Measurements from ENCODE around the gene CBX3.
"Not testable (repeated sequence)": the region's sequence is repeated elsewhere in the genome, so short reads cannot be mapped to it uniquely, and the experiment has no call there.

Gene CBX3

DNA sequence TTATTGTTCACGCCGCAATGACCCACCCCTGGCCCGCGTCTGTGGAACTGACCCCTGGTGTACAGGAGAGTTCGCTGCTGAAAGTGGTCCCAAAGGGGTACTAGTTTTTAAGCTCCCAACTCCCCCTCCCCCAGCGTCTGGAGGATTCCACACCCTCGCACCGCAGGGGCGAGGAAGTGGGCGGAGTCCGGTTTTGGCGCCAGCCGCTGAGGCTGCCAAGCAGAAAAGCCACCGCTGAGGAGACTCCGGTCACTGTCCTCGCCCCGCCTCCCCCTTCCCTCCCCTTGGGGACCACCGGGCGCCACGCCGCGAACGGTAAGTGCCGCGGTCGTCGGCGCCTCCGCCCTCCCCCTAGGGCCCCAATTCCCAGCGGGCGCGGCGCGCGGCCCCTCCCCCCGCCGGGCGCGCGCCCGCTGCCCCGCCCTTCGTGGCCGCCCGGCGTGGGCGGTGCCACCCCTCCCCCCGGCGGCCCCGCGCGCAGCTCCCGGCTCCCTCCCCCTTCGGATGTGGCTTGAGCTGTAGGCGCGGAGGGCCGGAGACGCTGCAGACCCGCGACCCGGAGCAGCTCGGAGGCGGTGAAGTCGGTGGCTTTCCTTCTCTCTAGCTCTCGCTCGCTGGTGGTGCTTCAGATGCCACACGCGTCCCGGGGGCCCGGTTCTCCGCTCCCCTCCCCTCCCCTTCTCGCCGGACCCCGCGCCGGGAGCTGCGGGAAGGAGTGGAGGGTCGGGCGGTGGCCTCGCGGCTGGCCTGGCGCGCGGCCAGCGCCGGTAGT is at the start of gene CBX3:
Gene CBX3, plus strand, starts transcription at position 499 of the 772 bp plus-strand sequence. CDS start 1,254 bp downstream, outside the sequence.
- DNase-seq (ENCODE audit: low read depth in 2 of 3, low spot score in 1 of 3): peak; percentile 85 to 92 (median 86)

- peak; percentile 71 to 80 (median 74) for DNase-seq (ENCODE audit: low read depth in 2 of 3, low spot score in 1 of 3)
Measured at GRCh38 chr7:26151953-26152781, 49.4 kb upstream of the CBX3 start, which contains the start of gene NFE2L3. NFE2L3 (plus strand) TSS chr7:26152198; CDS start chr7:26152499, 301 bp downstream.

DNA sequence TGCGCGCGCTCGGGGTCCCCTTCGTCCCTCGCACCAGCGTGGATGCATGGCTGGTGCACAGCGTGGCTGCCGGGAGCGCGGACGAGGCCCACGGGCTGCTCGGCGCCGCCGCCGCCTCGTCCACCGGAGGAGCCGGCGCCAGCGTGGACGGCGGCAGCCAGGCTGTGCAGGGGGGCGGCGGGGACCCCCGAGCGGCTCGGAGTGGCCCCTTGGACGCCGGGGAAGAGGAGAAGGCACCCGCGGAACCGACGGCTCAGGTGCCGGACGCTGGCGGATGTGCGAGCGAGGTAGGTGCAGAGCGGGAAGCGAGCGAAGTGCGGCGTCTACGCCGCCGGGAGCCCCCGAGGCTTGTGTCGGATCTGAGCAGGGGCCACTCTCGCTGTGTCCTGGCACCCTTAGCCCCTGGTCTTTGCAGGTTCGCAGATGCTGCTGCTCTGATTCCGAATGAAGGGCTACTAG is 48.7 kb upstream of the CBX3 start:
- DNase-seq (ENCODE audit: low read depth in 2 of 3, low spot score in 1 of 3): peak in 1 of 3 donors; percentile 28

- peak in 1 of 3 donors; percentile 34 for DNase-seq (ENCODE audit: low read depth in 2 of 3, low spot score in 1 of 3)
Measured at GRCh38 chr7:26153241-26153822, 48.2 kb upstream of the CBX3 start.

DNA sequence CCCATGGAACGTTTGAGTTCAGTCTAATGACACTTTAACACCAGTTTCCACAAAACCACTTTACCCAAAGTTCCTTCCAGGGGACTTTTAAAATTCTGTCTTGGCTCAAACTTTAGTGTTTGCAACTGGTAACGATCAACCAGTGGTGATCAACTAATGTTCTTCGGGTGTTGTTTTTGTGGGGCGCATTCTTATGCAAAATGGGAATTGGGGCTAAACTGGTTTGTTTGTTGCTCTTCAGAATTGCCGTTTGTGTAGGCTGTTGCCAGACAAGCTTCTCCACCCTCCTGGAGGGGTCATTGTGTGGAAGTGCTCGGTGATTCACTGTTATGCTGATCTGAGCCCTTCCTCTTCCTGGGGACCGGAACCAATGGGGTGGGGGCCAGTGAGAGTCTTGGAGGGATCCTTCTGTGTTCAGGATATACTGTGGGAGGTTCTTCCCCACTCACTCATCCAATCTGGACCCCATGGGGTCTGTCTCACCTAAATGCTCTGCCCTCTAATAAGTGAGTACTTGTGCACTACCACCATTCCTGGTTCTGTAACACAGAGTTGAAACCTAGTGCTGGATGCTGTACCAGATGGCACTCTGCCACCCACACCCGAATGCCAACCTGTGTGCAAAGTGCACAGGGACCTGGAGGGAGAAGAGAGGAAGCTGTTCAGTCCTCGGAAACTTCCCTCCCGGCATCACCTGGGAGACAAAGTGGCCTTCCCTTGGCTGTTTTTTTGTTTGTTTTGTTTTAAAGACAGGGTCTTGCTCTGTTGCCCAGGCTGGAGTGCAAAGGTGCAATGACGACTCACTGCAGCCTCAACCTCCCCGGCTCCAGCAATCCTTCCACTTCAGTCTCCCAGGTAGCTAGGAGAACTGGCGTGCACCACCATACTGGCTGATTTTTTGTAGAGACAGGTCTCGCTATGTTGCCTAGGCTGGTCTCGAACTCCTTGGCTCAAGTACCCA is 47.4 kb upstream of the CBX3 start:
- DNase-seq (ENCODE audit: low read depth in 2 of 3, low spot score in 1 of 3): peak in 1 of 3 donors; percentile 23

DNA sequence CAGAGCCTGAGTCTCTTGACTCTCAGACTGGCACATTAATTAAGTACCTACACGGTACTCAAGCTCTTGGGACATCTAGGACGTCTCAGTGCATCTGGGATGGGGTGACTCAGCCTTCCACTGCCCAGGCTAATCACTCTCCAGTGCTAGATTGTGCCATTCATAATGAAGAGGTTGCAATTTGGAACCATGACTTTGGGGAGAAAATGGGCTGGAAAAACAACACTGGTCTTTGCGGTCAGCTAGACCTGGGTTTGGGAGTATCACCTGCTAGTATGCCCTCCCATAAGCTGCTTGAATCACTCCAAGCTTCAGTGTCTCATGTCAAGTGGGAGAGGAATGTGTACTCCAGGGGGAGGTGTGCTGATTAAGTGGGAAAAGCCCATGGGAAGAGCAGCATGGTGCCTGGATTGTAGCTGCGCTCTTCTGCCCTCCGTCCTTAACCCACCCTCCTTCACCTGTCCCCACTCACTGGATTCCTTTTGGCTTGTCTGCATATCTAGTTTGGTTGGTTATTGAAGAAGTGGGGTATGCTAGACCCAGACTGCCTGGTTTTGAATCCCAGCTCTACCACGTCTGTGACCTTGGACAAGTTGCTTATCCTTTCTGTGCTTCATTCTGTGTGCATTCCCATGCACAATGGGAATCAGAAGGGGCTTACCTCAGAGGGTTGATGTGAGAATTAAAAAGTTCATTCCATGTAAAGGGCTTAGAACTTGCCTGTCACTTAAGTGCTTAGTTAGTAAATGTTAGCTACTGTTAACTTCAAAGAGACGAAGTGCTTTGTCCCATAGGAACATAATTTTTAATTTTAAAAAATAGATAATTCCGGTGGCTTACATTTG is 45.8 kb upstream of the CBX3 start:
- no peak for DNase-seq (ENCODE audit: low read depth in 2 of 3, low spot score in 1 of 3)

DNA sequence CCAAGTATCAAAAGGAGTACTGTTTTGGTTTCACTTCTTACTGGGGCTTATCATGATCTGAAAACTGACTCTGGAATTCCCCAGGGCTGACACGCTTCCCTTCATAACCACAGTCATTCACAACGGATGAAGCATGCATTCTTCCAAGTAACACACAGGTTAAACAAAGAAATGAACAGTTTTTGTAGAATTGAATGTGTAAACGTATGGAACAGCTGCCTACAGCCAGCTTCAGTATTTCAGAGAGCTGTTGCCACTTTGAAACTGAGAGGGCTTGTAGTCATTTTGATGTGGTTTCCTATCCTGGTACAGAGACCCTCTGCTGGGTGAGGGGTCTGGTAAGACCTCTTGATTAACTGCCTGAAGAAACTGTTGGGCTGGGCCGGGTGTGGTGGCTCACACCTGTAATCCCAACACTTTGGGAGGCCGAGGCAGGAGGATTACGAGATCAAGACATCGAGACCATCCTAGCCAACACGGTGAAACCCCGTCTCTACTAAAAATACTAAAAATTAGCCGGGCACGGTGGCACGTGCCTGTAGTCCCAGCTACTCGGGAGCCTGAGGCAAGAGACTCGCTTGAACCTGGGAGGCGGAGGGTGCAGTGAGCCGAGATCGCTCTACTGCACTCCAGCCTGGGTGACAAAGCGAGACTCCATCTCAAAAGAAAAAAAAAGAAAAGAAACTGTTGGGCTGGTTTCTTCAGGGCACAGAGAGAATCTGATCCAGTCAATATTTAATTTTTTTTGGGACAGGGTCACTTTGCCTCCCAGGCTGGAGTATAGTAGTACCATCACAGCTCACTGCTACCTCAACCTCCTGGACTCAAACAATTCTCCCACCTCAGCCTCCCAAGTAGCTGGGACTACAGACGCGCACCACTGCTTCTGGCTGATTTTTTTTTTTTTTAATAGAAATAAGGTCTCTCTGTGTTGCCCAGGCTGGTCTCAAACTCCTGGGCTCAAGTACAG is 44.8 kb upstream of the CBX3 start:
- no peak for DNase-seq (ENCODE audit: low read depth in 2 of 3, low spot score in 1 of 3)

- DNase-seq (ENCODE audit: low read depth in 2 of 3, low spot score in 1 of 3): no peak
Measured at GRCh38 chr7:26157520-26158105, 43.9 kb upstream of the CBX3 start.

- DNase-seq (ENCODE audit: low read depth in 2 of 3, low spot score in 1 of 3): no peak
Measured at GRCh38 chr7:26159243-26159642, 42.3 kb upstream of the CBX3 start.

DNA sequence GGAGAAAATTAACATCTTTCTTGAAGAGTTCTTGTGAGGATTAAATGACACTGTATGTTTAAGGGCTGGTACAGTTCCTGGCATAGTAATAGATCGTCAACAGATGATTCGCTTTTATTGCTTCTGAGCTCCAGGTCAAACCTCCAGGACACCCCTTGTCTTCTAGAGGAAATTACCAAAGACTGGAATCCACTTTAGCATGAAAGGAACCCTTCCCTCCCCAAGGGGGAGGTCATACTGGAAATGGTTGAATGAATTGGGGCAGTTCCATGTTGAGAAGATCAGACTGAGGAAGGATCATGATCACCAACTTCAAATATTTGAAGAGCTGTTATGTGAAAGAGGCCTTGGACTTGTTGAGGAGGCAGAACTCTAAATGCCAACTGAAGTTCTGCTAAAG is 40.6 kb upstream of the CBX3 start:
- DNase-seq (ENCODE audit: low read depth in 2 of 3, low spot score in 1 of 3): no peak

- DNase-seq (ENCODE audit: low read depth in 2 of 3, low spot score in 1 of 3): no peak
Measured at GRCh38 chr7:26162431-26162830, 39.1 kb upstream of the CBX3 start.

DNA sequence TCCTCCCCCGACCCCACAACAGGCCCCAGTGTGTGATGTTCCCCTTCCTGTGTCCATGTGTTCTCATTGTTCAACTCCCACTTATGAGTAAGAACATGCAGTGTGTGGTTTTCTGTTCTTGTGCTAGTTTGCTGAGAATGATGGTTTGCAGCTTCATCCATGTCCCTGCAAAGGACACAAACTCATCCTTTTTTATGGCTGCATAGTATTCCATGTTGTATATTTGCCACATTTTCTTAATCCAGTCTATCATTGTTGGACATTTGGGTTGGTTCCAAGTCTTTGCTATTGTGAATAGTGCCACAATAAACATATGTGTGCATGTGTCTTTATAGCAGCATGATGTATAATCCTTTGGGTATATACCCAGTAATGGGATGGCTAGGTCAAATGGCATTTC is 37.7 kb upstream of the CBX3 start:
- DNase-seq (ENCODE audit: low read depth in 2 of 3, low spot score in 1 of 3): not testable (repeated sequence)

GRCh38 chr7:26165950-26166683 is 35.4 kb upstream of the CBX3 start:
- no peak for DNase-seq (ENCODE audit: low read depth in 2 of 3, low spot score in 1 of 3)

DNA sequence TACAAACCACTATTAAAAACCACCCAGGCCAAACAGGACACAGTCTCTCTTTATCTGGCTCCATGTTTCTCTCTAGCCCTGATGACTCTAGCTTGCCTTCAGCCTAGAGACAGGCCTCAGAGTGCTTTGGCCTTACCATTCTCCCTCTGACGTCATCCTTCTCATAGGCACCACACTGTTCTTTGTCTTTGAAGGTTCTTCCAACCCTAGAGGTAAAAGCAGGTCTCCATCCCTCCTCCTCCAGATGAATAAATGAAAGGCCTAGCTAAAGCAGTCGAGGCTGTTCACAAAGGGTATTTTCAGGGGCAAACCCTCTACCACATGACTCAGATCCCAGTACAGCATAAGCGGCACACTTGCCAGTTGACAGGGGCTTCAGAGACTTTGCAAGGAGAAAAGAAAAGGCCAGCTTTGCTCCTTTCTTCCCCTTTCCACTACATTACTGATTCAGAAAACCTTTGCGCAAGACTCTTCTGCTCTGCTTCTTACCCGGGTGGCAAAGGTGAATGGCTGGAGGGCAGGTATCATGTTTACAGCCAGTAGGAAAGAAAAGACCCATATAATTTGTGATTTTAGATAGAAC is 34.8 kb upstream of the CBX3 start:
- no peak for DNase-seq (ENCODE audit: low read depth in 2 of 3, low spot score in 1 of 3)

GRCh38 chr7:26167303-26167934 is 34.1 kb upstream of the CBX3 start:
- no peak for DNase-seq (ENCODE audit: low read depth in 2 of 3, low spot score in 1 of 3)

GRCh38 chr7:26168458-26169023 is 33.0 kb upstream of the CBX3 start:
- no peak for DNase-seq (ENCODE audit: low read depth in 2 of 3, low spot score in 1 of 3)

Measured in stimulated activated CD4-positive, alpha-beta T cell treated with anti-CD3 and anti-CD28 coated beads, Interleukin-12 subunit alpha, Interleukin-12 subunit beta, amount 100 ng/mL, for 48 hours (primary cell).